SJSA1 (cell line): ENCODE measurements around the gene SBNO2. TPM values are rescaled to one million over a fixed set of nuclear protein-coding genes. Genes with fewer than 3 reads are reported as not detected.
A peak's percentile ranks its signal among the peaks of the same experiment; 100 is the strongest.
"Not testable (repeated sequence)": the region's sequence is repeated elsewhere in the genome, so short reads cannot be mapped to it uniquely, and the experiment has no call there.

ENCODE experiments used
- DNase-seq, 2 experiments: peaks; one replicate each; pipeline ENCODE4 v3.0.0-alpha.2; 2015 to 2020; ENCODE audit warnings: low spot score in 2 of 2, low read depth in 1 of 2
- H3K27ac ChIP-seq: fragments of 250-450 bp; sonication (Bioruptor Pico); 2 replicates; pipeline ENCODE4 v1.5.1; 2020; ENCODE audit warnings: mild to moderate bottlenecking, moderate library complexity
- H3K27me3 ChIP-seq: fragments of 250-450 bp; sonication (Bioruptor Pico); replicated peaks from 2 replicates; pipeline ENCODE4 v1.5.1; 2020; ENCODE audit warnings: mild to moderate bottlenecking, moderate library complexity
- H3K36me3 ChIP-seq: fragments of 250-450 bp; sonication (Bioruptor Pico); 2 replicates; pipeline ENCODE4 v1.5.1; 2020; ENCODE audit warnings: mild to moderate bottlenecking
- H3K4me1 ChIP-seq: fragments of 250-450 bp; sonication (Bioruptor Pico); replicated peaks from 2 replicates; pipeline ENCODE4 v1.6.1; 2021; ENCODE audit warnings: mild to moderate bottlenecking
- H3K4me3 ChIP-seq: fragments of 250-450 bp; sonication (Bioruptor Pico); 2 replicates; pipeline ENCODE4 v1.5.1; 2020; ENCODE audit warnings: mild to moderate bottlenecking
- H3K9me3 ChIP-seq: fragments of 250-450 bp; sonication (Bioruptor Pico); replicated peaks from 2 replicates; pipeline ENCODE4 v1.5.1; 2020; ENCODE audit warnings: mild to moderate bottlenecking
- total RNA-seq: library from RNA; depleted of rRNA; stranded (reverse); fragments of >200 nt; shearing (Covaris generic); gene quantifications from 2 replicates; pipeline ENCODE4 v1.2.3, GENCODE V29; 2014

The SBNO2 gene
- total RNA-seq, 1 experiment from 2014 or later, result 24.8 TPM

DNA sequence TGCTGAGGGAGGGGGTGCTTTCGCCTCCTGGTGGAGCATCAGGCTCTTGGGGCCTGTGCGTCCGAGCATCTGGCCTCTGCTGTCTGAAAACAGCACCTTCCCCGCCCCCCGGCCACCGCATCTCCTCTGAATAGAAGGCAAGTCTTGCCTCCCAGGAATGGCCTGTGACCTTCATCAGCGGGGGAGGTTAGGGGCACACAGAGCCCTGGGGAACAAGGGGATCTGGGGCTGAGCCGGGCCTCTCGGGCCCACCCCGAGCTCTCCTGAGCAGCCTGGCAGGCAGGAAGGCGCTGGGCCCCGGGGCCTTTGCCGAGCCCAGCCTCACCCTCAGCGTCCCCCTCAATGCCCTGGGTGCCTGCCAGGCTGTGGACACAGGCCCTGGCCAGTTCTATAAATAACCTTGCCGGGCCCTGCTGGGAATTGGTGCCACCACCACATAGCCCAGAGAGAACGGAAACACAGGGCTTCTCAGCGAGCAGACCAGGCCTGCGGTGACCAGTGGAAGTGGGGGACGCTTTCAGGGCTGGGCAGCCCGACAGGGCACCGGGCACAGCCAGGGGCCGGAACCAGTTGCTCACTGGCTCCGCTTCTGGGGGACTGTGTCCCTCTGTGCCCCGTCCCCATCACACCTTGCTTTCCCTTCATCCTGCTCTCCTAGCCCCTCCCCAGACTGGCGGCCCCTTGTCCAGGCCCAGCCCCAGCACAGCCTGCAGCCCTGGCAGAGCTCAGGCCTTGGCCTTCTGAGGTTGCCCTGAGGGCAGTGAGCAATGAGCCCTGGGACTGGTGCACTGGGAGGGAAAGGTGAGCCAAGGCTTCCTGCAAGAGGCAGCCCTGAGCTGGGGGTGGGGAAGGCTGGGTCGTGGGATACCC, 41.0 kb upstream of the SBNO2 start:
- Histone ChIP-seq H3K9me3 (no peaks in the 10 kb centered on the region), H3K4me3 (no peak overlapping the region), H3K4me1 (peaks cover 35% of the 10 kb centered on the region), H3K36me3 (peaks cover 62% of the 10 kb centered on the region), H3K27me3 (no peaks in the 10 kb centered on the region), H3K27ac (peak overlapping the region; percentile 68)
- DNase-seq, result peak in 1 of 2 experiments; percentile 37

- no peak overlapping the region for H3K4me3 ChIP-seq
- H3K27ac ChIP-seq, result peak overlapping the region; percentile 68
- no peaks in the 10 kb centered on the region for H3K9me3 ChIP-seq
- no peaks in the 10 kb centered on the region for H3K27me3 ChIP-seq
- DNase-seq, result no peak
- peaks cover 35% of the 10 kb centered on the region for H3K4me1 ChIP-seq
- H3K36me3 ChIP-seq, result peaks cover 65% of the 10 kb centered on the region
These were observed 40.3 kb upstream of the SBNO2 start for GRCh38 chr19:1214299-1214861.

DNA sequence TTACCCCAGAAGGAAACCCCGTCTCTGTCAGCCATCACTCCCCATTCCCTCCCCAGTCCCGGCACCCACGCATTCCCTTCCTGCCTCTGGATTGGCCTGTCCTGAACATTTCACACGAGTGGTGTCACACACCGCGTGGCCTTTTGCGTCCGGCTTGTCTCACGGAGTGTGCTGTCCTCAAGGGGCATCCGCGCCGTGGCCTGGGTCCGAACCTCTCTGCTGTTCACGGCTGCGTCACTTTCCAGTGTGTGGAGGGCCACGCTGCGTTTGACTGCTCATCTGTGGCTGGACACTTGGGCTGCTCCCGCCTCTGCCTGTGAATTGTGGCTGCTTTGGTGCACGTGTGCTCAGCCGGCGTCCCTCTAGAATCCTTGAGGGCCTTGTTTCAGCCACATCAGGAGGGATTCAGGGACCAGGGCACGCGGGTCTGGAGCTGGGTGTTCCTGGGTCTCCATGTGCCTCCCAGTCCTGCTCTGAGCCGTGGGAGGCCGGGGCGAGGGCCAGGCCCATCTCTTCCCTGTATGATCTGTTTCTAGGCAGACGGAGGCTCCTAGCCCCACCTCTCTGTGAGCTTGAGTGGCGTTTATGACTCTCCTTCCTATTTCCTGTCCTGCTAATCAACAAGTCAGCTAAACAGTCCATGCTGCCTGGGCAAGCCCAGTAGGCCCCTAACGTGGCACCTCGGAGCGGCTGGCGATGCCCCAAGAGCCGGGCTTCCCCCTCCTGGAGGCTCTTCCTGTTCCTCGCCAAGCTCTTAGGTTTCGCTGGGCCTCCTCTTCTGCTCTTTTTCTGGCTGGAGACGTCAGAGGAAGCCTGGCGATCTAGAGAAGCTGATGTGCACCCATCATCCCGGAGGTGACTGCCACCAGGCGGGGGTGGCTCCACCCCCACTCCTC, 39.6 kb upstream of the SBNO2 start:
- Histone ChIP-seq H3K27me3 (no peaks in the 10 kb centered on the region), H3K4me3 (no peak overlapping the region), H3K4me1 (peaks cover 40% of the 10 kb centered on the region), H3K27ac (peak overlapping the region; percentile 68; the same call in 1 of the 2 replicates), H3K9me3 (no peaks in the 10 kb centered on the region), H3K36me3 (peaks cover 70% of the 10 kb centered on the region)
- no peak for DNase-seq

DNA sequence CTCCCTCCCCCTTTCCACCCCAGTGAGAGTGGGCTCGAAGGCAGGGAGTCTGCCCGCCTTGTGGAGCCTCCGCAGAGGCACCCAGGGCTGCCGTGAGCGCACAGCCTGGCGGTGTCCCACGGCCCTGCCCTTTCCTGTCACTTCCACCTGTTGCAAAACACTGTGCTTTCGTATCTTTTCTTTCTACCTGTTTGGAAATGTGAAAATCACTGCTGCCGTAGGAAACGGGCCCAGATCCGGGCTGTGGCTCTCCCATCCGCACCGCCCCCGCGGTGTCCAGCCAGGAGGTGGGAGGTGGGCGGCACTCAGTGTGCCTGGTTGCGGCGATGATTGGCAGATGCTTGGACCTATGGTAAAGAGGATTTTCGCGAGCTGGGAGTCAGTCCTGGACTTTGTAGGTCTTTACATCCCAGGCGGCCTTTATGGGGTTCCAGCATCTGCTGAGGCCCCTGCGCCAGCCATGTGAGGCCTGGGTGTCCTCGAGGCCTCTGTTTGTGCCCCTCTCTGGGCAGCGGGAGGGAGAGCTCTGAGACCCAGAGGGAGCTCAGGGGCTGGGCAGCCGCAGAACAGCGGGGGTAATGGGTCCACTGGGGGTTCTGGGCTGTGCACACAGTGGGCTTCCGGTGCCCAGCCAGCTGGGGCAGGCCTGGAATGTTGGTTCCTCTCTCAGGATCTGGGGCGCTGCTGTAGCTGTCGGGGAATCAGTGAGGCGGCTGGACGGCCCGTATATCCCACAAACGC, 37.6 kb upstream of the SBNO2 start:
- no peak for DNase-seq
- Histone ChIP-seq H3K36me3 (peaks cover 61% of the 10 kb centered on the region), H3K4me3 (no peak overlapping the region), H3K27ac (no peak overlapping the region), H3K4me1 (peaks cover 51% of the 10 kb centered on the region), H3K27me3 (no peaks in the 10 kb centered on the region), H3K9me3 (no peaks in the 10 kb centered on the region)

DNA sequence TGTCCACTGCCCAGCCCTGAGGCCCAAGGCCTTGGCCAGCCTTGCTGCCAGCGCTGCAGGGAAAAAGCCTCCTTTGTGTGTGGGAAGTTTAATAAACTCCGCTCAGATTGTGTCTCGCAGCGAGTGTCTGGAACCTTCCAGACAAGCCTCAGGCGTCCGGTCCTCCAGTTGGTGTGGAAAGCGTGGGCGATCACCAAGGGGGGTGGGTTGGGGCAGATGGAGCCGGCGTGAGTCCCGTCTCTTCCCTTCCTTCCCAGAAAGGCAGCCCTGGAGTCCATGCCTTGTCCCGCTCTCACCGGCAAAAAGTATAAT, 36.1 kb upstream of the SBNO2 start:
- peaks cover 60% of the 10 kb centered on the region for H3K36me3 ChIP-seq
- H3K27ac ChIP-seq, result no peak overlapping the region
- no peak overlapping the region for H3K4me3 ChIP-seq
- no peak for DNase-seq
- no peaks in the 10 kb centered on the region for H3K27me3 ChIP-seq
- H3K9me3 ChIP-seq, result no peaks in the 10 kb centered on the region
- peaks cover 38% of the 10 kb centered on the region for H3K4me1 ChIP-seq

DNA sequence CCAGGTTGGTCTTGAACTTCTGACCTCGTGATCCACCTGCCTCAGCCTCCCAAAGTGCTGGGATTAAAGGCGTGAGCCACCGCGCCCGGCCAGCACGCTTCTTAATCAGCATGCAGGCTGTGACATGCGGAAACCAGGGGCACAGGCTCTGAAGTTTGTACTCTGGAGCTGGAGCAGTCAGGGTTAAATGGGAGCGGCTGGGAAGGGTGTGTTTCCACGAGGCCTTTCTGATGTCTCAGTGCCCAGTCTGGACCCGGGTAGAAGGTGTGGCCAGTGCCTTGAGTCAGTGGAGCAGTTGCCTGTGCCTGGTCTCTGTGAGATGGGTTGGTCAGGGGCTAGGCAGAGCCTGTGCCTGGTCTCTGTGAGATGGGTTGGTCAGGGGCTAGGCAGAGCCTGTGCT, 34.8 kb upstream of the SBNO2 start:
- H3K36me3 ChIP-seq, result peaks cover 52% of the 10 kb centered on the region
- not testable (repeated sequence) for H3K27ac ChIP-seq, DNase-seq, H3K27me3 ChIP-seq, H3K9me3 ChIP-seq, H3K4me3 ChIP-seq
- H3K4me1 ChIP-seq, result peaks cover 30% of the 10 kb centered on the region

DNA sequence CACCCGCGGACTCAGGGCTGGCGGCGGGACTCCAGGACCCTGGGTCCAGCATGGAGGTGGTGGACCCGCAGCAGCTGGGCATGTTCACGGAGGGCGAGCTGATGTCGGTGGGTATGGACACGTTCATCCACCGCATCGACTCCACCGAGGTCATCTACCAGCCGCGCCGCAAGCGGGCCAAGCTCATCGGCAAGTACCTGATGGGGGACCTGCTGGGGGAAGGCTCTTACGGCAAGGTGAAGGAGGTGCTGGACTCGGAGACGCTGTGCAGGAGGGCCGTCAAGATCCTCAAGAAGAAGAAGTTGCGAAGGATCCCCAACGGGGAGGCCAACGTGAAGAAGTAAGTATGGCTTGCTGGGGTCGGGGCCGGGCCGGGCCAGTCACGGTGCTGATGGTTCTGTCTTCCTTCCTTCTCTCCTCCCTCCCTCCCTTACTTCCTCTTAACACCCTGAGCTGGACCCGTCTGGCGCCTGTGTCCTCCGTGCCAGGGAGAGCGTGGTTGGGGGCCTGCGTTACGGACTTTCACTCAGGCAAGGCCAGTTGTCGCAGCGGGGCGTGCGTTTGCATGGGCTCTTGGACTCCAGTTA, 32.9 kb upstream of the SBNO2 start:
- H3K4me1 ChIP-seq, result peaks cover 35% of the 10 kb centered on the region
- no peak overlapping the region for H3K27ac ChIP-seq

DNA sequence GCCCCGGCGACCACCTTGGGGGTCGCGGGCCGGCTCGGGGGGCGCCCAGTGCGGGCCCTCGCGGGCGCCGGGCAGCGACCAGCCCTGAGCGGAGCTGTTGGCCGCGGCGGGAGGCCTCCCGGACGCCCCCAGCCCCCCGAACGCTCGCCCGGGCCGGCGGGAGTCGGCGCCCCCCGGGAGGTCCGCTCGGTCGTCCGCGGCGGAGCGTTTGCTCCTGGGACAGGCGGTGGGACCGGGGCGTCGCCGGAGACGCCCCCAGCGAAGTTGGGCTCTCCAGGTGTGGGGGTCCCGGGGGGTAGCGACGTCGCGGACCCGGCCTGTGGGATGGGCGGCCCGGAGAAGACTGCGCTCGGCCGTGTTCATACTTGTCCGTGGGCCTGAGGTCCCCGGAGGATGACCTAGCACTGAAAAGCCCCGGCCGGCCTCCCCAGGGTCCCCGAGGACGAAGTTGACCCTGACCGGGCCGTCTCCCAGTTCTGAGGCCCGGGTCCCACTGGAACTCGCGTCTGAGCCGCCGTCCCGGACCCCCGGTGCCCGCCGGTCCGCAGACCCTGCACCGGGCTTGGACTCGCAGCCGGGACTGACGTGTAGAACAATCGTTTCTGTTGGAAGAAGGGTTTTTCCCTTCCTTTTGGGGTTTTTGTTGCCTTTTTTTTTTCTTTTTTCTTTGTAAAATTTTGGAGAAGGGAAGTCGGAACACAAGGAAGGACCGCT, 32.2 kb upstream of the SBNO2 start:
- H3K36me3 ChIP-seq, result peaks cover 30% of the 10 kb centered on the region
- DNase-seq, result peak; percentile 44 to 57
- no peaks in the 10 kb centered on the region for H3K9me3 ChIP-seq
- H3K4me3 ChIP-seq, result peak overlapping the region; percentile 87
- H3K4me1 ChIP-seq, result peaks cover 36% of the 10 kb centered on the region
- no peak overlapping the region for H3K27ac ChIP-seq
- H3K27me3 ChIP-seq, result no peaks in the 10 kb centered on the region

More for the DNA sequence above, 32.9 kb upstream of the SBNO2 start:
- Histone ChIP-seq H3K36me3 (peaks cover 36% of the 10 kb centered on the region), H3K27me3 (no peaks in the 10 kb centered on the region), H3K9me3 (no peaks in the 10 kb centered on the region), H3K4me3 (peak overlapping the region; percentile 87)
- peak in 1 of 2 experiments; percentile 46 for DNase-seq

- Histone ChIP-seq H3K36me3 (peaks cover 21% of the 10 kb centered on the region), H3K27me3 (no peaks in the 10 kb centered on the region), H3K4me1 (peaks cover 45% of the 10 kb centered on the region), H3K27ac (0 out of 2 replicates have a peak within 1 kb of the TSS, but pooled peaks have one; percentile 18), H3K9me3 (no peaks in the 10 kb centered on the region), H3K4me3 (peak within 1 kb of the TSS; percentile 87)
- DNase-seq, result peak; percentile 93 to 99
These were observed 31.3 kb upstream of the SBNO2 start, which contains the start of gene STK11 for GRCh38 chr19:1205114-1206099. TSS of gene STK11 (plus strand) at chr19:1205778. CDS start at chr19:1206914, 1,136 bp downstream.

- H3K4me1 ChIP-seq, result peaks cover 30% of the 10 kb centered on the region
- H3K4me3 ChIP-seq, H3K9me3 ChIP-seq, H3K27ac ChIP-seq, H3K36me3 ChIP-seq, H3K27me3 ChIP-seq: not testable (repeated sequence)
- DNase-seq, result peak; percentile 65 to 69
These were observed 26.5 kb upstream of the SBNO2 start for GRCh38 chr19:1200614-1201013.

GRCh38 chr19:1199531-1199930, 25.5 kb upstream of the SBNO2 start:
- Histone ChIP-seq H3K36me3 (no peaks in the 10 kb centered on the region), H3K9me3 (0 out of 2 replicates have a peak, but pooled peaks cover 1% of the 10 kb centered on the region), H3K27ac (no peak overlapping the region), H3K4me3 (no peak overlapping the region), H3K4me1 (peaks cover 26% of the 10 kb centered on the region), H3K27me3 (no peaks in the 10 kb centered on the region)
- DNase-seq, result no peak
